ENCODE results near the gene PEX12.
"Not testable (repeated sequence)": the region's sequence is repeated elsewhere in the genome, so short reads cannot be mapped to it uniquely, and the experiment has no call there.

Gene PEX12

DNA sequence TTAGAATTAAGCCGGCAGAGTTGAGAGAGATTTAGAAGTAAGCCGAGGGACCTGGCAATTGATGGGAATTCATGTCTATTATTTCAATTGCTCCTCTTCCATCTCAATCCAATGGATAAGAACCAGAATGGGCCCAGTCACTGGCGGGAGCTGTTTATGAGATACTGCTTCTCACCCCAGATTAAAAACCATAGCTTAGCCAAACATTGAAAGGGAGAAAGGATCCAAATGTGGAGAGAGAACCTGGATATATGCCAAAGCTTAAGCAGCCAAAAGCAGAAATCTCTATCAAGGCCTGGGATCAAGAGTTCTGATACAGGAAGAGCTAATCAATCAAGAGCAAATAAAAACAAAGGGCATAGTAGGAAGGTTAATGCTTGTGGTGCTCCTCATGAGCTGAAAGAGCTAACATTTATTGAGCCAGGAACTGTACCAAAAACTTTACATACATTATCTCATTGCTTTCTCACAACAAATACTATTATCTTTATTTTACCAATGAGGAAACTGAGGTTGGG lies 43.7 kb downstream of the PEX12 start:
- DNase-seq: no peak

DNA sequence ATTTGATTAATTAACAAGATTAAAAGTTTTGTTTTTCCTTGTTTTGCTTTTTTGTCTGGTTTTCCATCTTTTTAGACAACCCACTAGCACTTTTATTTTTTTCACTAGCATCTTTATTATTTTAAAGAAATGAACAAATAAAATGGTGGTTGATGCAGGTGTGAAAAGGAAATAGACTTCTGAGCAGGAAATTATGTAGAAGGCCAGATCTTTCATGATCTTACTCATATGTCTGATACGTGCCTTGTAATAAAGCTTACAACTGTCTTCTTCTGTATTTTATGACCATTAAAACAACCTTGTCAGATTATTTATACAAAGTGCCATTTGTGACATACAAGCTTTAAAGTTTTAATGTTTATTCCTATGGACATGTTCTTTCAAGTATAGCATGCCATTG lies 47.2 kb downstream of the PEX12 start:
- no peak for DNase-seq

DNA sequence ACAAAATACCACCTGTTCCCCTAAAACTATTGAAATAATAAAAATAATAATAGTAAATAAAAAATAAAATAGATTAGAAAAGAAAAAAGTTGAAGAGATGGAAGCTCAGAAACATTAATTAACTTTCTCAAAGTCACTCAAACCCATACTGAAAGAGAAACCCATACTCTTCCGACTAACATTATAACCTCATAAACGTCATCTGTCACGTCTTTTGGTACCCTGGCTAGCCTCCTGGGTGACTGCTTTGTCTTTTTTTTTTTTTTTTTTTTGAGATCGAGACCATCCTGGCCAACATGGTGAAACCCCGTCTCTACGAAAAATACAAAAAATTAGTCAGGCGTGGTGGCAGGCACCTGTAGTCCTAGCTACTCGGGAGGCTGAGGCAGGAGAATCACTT lies 48.5 kb downstream of the PEX12 start:
- no peak for DNase-seq

DNA sequence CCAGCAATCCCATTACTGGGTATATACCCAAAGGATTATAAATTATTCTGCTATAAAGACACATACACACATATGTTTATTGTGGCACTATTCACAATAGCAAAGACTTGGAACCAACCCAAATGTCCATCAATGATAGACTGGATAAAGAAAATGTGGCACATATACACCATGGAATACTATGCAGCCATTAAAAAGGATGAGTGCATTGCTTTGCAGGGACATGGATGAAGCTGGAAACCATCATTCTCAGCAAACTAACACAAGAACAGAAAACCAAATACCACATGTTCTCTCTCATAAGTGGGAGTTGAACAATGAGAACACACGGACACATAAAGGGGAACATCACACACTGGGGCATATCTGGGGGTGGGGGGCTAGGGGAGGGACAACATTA lies 49.0 kb downstream of the PEX12 start:
- not testable (repeated sequence) for DNase-seq
